GM08714 (cell line): ENCODE data around the gene ARHGAP8.

Experiments
- H3K4me3 ChIP-seq: fragments of 200-500 bp; sonication (Bioruptor generic); 2 replicates; pipeline ENCODE4 v1.5.1; 2014; ENCODE audit warnings: mild to moderate bottlenecking, low read length, inconsistent platforms
- ZNF274 ChIP-seq: IDR thresholded peaks from 2 replicates; pipeline ENCODE4 v1.6.1; 2012; ENCODE audit warnings: mild to moderate bottlenecking, low read depth, low read length

Gene ARHGAP8

GRCh38 chr22:44885806-44886360 lies 133.5 kb downstream of the ARHGAP8 start:
- no peak for TF ChIP-seq ZNF274
- no peak overlapping the region for H3K4me3 ChIP-seq

- no peak overlapping the region for H3K4me3 ChIP-seq
- TF ChIP-seq ZNF274: no peak
Observed at GRCh38 chr22:44887941-44888366, 135.6 kb downstream of the ARHGAP8 start.

GRCh38 chr22:44888491-44889254 lies 136.3 kb downstream of the ARHGAP8 start:
- TF ChIP-seq ZNF274: no peak
- no peak overlapping the region for H3K4me3 ChIP-seq

- TF ChIP-seq ZNF274: no peak
- no peak overlapping the region for H3K4me3 ChIP-seq
Observed at GRCh38 chr22:44889255-44889878, 137.0 kb downstream of the ARHGAP8 start.

- no peak overlapping the region for H3K4me3 ChIP-seq
- no peak for TF ChIP-seq ZNF274
Observed at GRCh38 chr22:44890416-44891292, 138.3 kb downstream of the ARHGAP8 start.

- no peak overlapping the region for H3K4me3 ChIP-seq
- TF ChIP-seq ZNF274: no peak
Observed at GRCh38 chr22:44891293-44891747, 138.9 kb downstream of the ARHGAP8 start.

GRCh38 chr22:44891791-44892190 lies 139.4 kb downstream of the ARHGAP8 start:
- H3K4me3 ChIP-seq: no peak overlapping the region
- no peak for TF ChIP-seq ZNF274

GRCh38 chr22:44892243-44892642 lies 139.9 kb downstream of the ARHGAP8 start:
- no peak for TF ChIP-seq ZNF274
- H3K4me3 ChIP-seq: no peak overlapping the region

- H3K4me3 ChIP-seq: no peak overlapping the region
- TF ChIP-seq ZNF274: no peak
Observed at GRCh38 chr22:44892803-44893730, 140.7 kb downstream of the ARHGAP8 start.

- no peak overlapping the region for H3K4me3 ChIP-seq
- TF ChIP-seq ZNF274: no peak
Observed at GRCh38 chr22:44893731-44894080, 141.3 kb downstream of the ARHGAP8 start.

- H3K4me3 ChIP-seq: no peak overlapping the region
- TF ChIP-seq ZNF274: no peak
Observed at GRCh38 chr22:44894321-44894720, 141.9 kb downstream of the ARHGAP8 start.

GRCh38 chr22:44894782-44895181 lies 142.4 kb downstream of the ARHGAP8 start:
- no peak for TF ChIP-seq ZNF274

More at GRCh38 chr22:44894782-44895181, 142.4 kb downstream of the ARHGAP8 start:
- no peak overlapping the region for H3K4me3 ChIP-seq
